A673 (cell line): ENCODE data around the gene ADAMTS10.

ENCODE experiments used
- EZH2 ChIP-seq: fragments of 200-600 bp; sonication (generic); IDR thresholded peaks from 2 replicates; pipeline ENCODE4 v1.6.1; 2017; ENCODE audit warnings: borderline replicate concordance, low read depth, mild to moderate bottlenecking, mixed read lengths, antibody characterized with exemption, low read length; ENCODE audit not compliant: poor library complexity, severe bottlenecking
- TF ChIP-seq, protein P1 (sequence below): fragments of 300-800, 200-600 bp; sonication (generic); conservative IDR thresholded peaks from 2 replicates; pipeline ENCODE4 v1.5.1; 2017; ENCODE audit warnings: low read depth, mild to moderate bottlenecking, antibody characterized with exemption, low read length, moderate library complexity, mixed read lengths

GRCh38 chr19:8575467-8575997 lies 35.0 kb downstream of the ADAMTS10 start:
- TF ChIP-seq, protein P1, sequence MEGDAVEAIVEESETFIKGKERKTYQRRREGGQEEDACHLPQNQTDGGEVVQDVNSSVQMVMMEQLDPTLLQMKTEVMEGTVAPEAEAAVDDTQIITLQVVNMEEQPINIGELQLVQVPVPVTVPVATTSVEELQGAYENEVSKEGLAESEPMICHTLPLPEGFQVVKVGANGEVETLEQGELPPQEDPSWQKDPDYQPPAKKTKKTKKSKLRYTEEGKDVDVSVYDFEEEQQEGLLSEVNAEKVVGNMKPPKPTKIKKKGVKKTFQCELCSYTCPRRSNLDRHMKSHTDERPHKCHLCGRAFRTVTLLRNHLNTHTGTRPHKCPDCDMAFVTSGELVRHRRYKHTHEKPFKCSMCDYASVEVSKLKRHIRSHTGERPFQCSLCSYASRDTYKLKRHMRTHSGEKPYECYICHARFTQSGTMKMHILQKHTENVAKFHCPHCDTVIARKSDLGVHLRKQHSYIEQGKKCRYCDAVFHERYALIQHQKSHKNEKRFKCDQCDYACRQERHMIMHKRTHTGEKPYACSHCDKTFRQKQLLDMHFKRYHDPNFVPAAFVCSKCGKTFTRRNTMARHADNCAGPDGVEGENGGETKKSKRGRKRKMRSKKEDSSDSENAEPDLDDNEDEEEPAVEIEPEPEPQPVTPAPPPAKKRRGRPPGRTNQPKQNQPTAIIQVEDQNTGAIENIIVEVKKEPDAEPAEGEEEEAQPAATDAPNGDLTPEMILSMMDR: no peak
- no peak for TF ChIP-seq EZH2
